Hematopoietic multipotent progenitor cell (in vitro differentiated cells): ENCODE measurements around the gene TTC32. TPM values are rescaled to one million over a fixed set of nuclear protein-coding genes. Genes with fewer than 3 reads are reported as not detected.

Source experiments
- DNase-seq, 3 donors: peaks; one replicate each; pipeline ENCODE4 v3.0.0-alpha.2; 2011 to 2015; ENCODE audit warnings: low read depth in 2 of 3, low spot score in 2 of 3
- total RNA-seq: library from RNA; depleted of rRNA; stranded (reverse); fragments of >200 nt; gene quantifications from one replicate; pipeline ENCODE4 v1.2.3, GENCODE V29; 2012

Gene TTC32
- total RNA-seq, 1 donor: 22.4 TPM

GRCh38 chr2:19878268-19879046 lies 23.3 kb downstream of the TTC32 start:
- no peak for DNase-seq

DNA sequence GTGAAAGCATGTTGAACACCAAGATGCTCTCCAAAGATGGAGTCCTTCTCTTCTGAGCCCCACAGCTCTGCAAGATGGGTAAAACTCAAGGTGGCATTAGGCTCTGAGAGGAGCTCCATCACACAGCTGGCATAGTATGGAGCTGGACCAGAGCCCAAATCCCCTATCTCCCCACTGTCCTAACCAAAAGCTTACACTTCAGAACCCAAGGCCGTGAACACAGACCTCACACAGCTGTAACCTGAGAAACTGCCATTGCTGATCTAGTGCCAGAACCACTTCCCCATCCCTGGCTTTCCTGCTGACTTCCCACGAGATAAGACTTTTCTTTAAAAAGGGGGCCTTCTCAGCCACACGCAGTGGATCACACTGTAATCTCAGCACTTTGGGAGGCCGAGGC lies 25.0 kb downstream of the TTC32 start:
- DNase-seq: no peak

DNA sequence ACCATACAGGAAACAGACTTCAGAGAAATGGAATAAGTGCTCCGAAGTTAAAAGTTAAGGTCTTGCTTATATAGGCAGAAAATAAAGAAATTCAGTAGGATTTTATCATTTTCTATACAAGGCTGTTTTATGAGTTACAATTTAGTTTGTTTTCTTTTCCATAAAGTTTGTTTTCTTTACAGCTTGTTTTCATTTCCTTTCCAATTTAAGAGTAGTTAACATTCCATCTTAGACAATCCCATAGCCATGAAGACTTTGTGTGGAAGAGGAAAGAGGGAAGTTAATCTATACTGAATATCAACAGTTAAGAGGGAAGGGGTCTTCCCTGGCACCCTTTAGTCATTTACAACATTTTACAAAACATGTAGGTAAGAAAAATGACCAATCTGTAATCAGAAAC lies 26.5 kb downstream of the TTC32 start:
- no peak for DNase-seq

GRCh38 chr2:19874726-19875125 lies 27.1 kb downstream of the TTC32 start:
- DNase-seq: no peak

- no peak for DNase-seq
These were observed 28.8 kb downstream of the TTC32 start for GRCh38 chr2:19873014-19873413.

DNA sequence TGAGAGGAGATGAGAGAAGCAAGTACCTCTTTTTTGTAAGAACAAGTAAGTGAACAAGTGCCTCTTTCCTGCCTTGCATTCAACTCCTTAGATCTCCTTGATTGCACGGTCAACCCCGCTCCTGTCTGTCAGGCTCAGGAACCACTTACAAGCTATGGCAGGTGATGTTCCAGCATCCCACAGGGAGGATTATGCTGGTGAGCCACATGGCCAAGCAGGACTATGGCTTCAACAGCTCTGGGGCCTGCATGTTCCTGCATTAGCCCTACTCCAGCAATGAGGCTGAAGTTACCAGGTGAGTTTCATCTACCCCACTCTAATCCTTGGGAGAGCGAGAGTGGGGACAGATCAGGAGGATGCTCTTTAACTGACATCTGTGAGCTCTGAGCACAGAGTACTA lies 29.5 kb downstream of the TTC32 start:
- no peak for DNase-seq

GRCh38 chr2:19871836-19872235 lies 29.9 kb downstream of the TTC32 start:
- no peak for DNase-seq

DNA sequence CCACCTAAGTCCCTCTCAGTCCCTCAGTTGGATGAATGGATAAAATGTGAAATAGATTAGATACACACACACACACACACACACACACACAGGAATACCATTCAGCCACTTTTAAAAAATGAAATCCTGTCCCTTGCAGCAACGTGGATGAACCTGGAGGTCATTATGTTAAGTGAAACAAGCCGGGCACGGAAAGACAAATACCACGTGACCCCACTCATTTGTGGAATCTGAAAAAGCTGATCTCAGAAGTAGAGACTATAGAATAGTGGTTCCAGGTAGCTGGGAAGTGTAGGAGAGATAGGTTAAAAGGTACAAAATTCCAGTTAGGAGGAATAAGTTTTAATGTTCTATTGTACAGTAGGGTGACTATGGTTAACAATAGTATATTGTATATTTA lies 31.0 kb downstream of the TTC32 start:
- no peak for DNase-seq

DNA sequence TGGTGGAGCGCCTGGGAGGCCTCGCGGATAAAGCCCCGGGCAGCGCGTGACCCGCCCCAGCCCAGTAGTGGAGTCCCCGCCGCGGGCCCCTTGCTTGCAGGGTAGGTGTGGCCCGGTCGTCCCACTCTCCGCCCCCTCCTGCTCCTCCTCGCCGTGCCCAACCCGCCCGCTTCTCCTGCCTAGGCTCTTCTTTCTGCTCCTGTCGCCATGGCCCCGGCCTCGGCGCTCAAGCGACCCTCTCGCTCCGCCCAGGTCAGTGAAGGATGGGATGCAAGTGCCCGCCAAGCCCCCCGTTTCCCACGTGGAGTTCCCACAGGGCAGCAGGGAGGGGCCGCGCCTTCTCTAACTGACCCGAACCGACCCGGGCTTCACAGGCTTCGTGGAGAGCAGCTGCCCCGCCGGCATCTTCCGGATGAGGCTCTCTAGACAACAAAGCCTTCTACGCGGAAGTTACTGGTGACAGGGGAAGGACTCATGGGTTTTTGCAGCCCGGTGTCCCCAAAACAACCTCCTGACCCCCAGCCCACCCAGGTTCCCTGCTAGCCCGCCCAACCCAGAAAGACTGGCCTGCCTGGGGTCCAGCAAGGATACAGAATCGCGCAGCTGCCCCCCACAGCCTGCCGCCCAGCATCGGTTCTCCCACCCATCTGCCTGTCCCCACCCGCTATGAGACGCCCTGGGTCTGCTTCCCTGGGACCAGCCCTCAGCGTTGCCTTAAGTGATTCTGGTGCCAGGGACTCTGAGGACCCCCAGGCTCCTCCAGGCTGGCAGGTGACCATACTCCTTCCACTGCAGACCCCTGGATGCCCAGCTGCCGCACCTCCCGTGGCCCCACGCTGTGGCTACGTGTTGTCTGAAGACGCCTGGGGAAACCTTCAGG lies 32.8 kb downstream of the TTC32 start:
- DNase-seq: peak; percentile 29 to 56 (median 33)

GRCh38 chr2:19868224-19868623 lies 33.6 kb downstream of the TTC32 start:
- no peak for DNase-seq

DNA sequence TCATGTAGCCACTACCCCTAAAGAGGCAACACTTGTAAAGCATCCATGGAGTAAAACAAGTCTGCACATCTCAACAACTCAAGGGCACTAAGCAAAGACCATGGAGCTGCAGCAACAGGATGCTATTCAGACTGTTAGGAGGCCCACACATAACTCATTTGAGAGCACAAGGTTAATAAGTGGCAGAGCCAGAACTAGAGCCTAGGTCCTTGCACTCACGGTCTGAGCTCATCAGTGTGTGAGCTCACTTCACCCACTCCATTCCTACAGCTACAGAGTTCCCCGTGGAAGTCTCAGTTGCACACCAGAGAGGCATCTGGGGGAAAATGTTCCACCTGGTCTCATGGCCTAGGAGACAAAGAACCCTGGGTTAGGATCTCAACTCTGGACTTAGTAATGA lies 35.0 kb downstream of the TTC32 start:
- no peak for DNase-seq

DNA sequence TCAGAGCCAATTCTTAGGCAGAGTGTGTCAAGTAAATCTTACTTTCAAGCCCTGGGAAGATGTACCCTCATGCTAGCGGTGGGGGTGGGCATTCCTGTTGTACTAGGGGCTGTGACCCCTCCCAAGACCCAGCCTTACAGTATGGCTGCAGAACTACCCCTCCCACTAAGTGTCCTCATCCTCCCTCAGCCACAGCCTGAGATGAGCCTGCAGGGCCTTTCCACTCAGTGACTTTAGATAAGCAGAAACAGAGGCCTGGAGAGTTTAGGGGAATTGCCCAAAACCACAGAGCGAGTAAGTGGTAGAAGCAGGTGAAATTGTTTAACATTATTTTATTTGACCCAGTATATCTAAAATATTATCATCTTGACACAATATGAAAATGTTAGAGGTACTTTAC lies 36.6 kb downstream of the TTC32 start:
- no peak for DNase-seq

GRCh38 chr2:19864381-19864780 lies 37.4 kb downstream of the TTC32 start:
- no peak for DNase-seq

GRCh38 chr2:19863303-19864041 lies 38.3 kb downstream of the TTC32 start:
- DNase-seq: peak; percentile 43 to 56 (median 49)

DNA sequence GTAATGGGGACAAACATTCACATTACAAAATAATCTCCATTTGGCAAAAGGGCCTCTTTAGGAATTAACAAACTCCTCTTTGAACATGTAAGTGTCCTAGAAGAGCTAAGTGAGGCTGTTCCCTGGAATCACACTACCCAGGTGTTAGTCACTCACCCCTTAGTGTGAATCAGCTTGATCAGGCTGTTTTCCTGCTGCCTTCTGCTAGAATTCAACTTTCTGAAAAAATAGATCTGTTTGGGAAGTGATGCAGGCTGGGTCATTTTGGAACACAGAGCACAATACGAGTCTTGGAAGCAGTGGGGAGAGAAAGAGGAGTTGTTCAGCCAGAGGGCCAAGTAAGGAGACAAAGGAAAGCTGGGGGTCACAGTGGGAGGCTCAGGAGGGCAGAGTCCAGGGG lies 40.0 kb downstream of the TTC32 start:
- DNase-seq: no peak

DNA sequence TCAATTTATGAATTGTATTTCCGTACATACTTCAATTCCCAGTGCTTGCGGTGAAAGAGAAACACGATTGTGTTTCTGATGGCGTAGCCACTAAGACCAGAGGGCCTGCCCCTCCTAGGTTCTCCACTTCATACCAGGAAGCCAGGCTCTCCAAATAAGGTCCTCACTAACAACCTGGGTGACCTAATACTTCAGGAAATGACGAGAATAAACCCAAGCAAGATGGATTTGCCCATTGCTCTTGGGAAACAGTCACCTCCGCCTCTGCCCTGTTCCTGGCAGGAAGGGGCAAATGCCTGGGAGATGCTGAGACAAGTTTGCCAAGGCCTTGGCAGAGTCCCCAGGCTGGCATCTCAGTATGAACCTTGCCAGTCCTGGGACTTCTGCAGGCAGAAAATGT lies 41.8 kb downstream of the TTC32 start:
- DNase-seq: no peak

DNA sequence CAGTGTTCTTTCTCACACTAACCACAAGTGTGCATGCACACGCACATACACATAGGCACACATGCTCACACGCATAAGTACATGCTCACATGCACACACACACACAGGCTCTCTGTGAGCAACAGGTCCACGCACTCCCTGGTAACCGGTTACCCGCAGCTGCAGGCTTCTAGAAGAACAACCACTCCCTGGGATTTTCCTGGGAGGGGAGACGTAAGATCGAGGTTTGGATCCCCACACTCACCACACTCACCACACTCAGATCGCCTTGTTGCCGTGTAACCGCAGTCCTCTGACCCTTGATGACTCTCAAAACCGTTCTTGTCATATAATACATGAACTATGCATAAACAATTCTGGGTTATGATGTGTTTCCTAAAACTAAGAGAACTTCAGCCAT lies 42.2 kb downstream of the TTC32 start:
- DNase-seq: no peak

- DNase-seq: no peak
These were observed 44.0 kb downstream of the TTC32 start for GRCh38 chr2:19857806-19858205.

- no peak for DNase-seq
These were observed 44.7 kb downstream of the TTC32 start for GRCh38 chr2:19857100-19857499.

GRCh38 chr2:19855542-19856431 lies 46.0 kb downstream of the TTC32 start:
- DNase-seq: no peak
